NCI-H526 treated with DMSO at 0.1 percent for 48 hours (cell line): ENCODE data around the gene EME2.

Experiments
- DNase-seq: peaks from one replicate; lab custom pipeline; 2025; lab: John Stamatoyannopoulos, UW

EME2 gene

DNA sequence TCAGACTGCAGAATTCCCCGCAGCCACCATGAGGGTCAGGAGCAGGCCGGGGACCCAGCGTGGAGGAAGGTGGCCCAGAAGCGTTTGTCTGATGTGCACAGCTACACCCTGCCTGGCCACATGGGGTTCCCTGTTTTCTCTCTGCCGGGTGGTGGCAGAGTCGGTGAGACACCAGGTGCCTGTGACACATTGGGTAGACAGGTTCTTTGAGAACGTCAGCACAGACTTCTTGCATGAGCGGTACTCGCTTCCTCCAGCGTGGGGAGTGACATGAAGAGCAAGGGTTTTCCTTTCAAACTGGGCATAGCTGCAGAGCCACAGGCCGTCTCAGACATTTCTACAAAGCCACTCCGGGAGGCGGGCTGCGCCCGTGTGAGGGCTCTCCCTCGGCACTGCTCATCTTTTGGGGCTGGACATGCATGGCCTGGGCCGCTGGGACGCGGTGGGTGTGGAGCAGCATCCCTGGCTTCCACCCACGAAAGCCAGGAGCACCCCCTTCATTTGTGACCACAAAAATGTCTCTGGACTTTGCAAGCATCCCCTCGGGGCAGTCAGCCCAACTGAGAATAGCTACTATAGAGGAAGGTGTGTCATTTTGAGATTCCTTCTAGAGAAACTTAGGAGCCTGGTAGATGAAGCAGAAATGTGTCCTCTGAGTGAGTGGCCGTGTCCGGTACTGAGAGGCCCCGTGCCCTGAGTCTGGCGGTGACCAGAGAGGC lies 27.3 kb upstream of the EME2 start:
- DNase-seq, result no peak

GRCh38 chr16:1745900-1746692 lies 26.5 kb upstream of the EME2 start:
- DNase-seq, result no peak

- no peak for DNase-seq
Measured at GRCh38 chr16:1746693-1747195, 25.9 kb upstream of the EME2 start.

GRCh38 chr16:1747934-1748333 lies 24.7 kb upstream of the EME2 start:
- DNase-seq, result no peak

GRCh38 chr16:1749152-1750117 lies 23.2 kb upstream of the EME2 start:
- DNase-seq, result no peak

GRCh38 chr16:1751946-1752345 lies 20.7 kb upstream of the EME2 start:
- no peak for DNase-seq

- DNase-seq, result no peak
Measured at GRCh38 chr16:1752853-1753252, 19.8 kb upstream of the EME2 start.

DNA sequence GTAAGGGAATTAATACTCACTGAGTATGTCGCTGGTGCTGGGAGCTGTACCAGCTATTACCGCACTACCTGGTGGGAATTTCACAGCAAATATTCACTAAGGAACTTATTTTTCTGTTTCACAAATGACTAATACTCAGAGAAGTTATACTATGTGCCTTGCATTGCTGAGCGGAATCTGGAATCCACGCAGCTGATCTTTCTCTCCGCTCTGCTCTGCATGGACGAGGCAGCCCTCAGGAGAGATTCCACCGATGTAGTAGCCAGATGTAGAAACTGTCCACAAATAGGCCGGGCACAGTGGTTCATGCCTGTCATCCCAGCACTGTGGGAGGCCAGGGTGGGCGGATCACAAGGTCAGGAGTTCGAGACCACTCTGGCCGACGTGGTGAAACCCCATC lies 18.4 kb upstream of the EME2 start:
- DNase-seq, result no peak

DNA sequence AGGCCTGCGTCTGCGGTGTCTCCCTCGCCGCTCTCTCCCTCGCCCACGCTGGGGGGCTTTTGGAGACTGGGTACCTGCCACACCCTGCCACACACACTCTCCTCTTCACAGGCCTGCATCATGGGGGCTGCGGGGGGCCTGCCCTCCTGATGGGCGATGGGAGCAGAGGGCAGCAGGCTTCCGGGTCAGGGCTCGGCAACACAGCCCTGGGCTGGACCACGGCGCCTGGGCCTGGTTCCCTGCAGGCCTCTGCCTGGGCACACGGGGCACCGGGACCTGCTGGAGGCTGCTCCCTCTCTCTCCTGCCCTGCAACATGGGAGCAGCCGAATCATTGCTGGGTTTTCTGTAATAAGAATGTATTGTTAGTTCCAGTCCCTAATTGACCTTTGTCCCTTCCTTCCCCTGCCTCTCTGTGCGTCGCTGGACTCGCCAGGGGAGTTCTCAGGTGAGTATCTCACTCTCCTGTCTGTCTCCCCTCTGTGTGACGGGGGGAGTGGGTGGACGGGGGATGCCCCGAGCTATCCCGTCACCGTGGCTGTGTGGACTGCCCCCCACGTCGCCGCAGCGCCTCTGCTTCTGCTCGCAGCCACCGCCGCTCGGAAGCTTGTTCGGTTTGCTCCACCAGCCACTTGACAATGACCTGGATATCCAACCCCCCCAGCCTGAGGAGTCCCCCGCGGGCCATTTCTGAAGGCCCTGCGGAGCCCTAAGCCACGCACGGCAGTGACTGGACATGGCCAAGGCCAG lies 14.7 kb upstream of the EME2 start:
- no peak for DNase-seq

DNA sequence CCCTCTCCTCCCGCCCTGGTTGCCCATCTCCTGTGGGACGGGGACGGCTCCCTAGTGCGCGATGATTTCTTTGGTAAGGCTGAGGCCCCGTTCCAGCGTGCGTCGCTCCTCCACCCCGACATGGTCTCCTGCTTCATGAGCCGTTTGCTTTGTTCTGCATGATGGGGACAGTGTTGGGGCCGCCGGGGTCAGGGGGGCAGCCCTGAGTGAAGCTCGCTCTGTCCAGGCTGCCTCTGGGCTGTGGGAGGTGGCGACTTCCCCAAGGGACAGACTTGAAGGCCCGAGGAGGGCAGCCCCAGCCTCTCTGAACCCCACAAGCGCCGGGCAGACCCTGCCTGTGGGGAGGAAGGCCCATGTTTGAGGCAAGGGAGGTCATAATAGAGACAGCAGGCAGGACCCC lies 13.7 kb upstream of the EME2 start:
- DNase-seq, result no peak

- no peak for DNase-seq
Measured at GRCh38 chr16:1759511-1759910, 13.1 kb upstream of the EME2 start.

GRCh38 chr16:1760911-1761310 lies 11.7 kb upstream of the EME2 start:
- no peak for DNase-seq

- DNase-seq, result no peak
Measured at GRCh38 chr16:1761751-1762150, 10.9 kb upstream of the EME2 start.

- no peak for DNase-seq
Measured at GRCh38 chr16:1762196-1762878, 10.3 kb upstream of the EME2 start.

- no peak for DNase-seq
Measured at GRCh38 chr16:1762879-1763520, 9.6 kb upstream of the EME2 start.

DNA sequence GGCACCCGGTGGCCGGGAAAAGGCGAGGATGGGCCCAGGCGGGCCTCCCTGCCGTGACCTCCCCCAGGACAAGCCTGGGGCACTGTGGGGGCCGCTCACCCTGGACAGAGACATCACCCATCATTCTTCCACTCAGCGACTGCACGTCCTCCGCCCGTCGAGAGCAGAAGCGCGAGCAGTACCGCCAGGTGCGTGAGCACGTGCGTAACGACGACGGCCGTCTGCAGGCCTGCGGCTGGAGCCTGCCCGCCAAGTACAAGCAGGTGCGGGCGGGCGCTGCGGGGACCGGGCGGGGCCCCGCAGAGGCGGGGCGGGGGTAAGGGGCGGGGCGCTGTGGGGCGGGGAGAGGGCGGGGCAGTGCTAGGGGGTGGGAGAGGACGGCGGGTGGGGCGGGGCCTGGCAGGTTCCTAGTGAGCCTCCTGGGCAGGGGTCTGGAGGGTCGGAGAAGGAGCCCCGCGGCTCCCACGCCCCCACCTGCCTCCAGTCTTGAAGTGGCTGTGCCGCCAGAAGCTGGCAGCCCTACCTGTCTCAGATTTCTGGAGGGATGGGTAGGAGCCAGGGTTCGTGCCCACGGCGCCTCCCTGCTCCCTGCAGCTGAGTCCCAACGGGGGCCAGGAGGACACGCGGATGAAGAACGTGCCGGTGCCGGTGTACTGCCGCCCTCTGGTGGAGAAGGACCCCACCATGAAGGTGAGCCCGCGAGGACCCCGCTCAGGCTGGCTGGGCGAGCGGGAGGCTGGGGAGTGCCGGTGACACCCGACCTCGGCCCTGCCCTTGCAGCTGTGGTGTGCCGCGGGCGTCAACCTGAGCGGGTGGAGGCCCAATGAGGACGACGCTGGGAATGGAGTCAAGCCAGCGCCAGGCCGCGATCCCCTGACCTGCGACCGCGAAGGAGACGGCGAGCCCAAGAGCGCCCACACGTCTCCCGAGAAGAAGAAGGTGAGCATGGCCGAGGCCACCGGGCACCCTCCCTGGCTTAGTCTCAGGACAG lies 8.8 kb upstream of the EME2 start:
- no peak for DNase-seq

DNA sequence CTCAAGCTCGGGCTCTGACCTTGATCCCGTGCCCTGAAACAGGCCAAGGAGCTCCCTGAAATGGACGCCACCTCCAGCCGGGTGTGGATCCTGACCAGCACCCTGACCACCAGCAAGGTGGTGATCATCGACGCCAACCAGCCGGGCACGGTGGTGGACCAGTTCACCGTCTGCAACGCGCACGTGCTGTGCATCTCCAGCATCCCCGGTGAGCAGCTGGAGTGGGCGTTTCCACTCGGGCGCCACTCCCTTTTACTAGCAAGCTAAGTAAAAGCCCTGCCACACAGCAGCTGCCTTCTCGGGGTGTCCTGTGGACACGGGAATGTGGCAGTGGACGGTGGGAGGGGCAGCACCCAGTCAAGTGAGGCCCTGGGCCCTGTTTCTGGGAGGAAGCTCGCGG lies 7.6 kb upstream of the EME2 start:
- DNase-seq, result no peak

DNA sequence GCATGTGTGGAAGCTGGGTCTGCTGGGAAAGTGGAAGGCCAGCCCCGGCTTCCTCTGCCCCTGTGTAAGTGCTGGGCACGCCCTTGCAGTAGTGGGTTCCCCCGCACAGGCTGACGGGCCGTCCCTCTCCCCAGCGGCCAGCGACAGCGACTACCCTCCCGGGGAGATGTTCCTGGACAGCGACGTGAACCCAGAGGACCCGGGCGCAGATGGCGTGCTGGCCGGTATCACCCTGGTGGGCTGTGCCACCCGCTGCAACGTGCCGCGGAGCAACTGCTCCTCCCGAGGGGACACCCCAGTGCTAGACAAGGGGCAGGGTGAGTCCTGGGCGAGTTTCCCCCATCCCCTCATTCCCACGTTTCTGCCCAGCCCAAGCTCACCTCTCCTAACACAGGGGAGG lies 6.8 kb upstream of the EME2 start:
- no peak for DNase-seq

DNA sequence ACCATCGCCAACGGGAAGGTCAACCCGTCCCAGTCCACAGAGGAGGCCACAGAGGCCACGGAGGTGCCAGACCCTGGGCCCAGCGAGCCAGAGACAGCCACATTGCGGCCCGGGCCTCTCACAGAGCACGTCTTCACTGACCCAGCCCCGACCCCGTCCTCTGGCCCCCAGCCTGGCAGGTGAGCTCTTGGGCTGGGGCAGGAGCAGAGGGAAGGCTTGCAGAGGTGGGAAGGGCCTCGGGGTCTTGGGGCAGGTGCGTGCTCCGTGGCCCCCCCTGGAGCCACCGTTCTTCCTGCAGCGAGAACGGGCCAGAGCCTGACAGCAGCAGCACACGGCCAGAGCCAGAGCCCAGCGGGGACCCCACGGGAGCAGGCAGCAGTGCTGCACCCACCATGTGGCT lies 6.4 kb upstream of the EME2 start:
- no peak for DNase-seq
